Measurements from ENCODE around the gene VWA3B.

- TF ChIP-seq CTCF (conservative IDR thresholded peaks at IDR 0.05; ENCODE audit: low read depth, low read length) (no peak), POLR2A (IDR thresholded peaks at IDR 0.05; ENCODE audit: low read depth, low read length) (no peak), SMC3 (IDR thresholded peaks at IDR 0.05; ENCODE audit: low read depth, low read length) (no peak), RFX5 (IDR thresholded peaks at IDR 0.05; ENCODE audit: low read depth, low read length) (no peak), ELK1 (IDR thresholded peaks at IDR 0.05; ENCODE audit: borderline replicate concordance, low read depth, low read length) (no peak)
Measured at GRCh38 chr2:98293030-98293429, 206.1 kb downstream of the VWA3B start.

Data from IMR-90 (cell line).